GM18517 (cell line): ENCODE results near the gene KRTAP13-1.

Experiments used
- ATAC-seq: cut with Tn5 transposase; IDR thresholded peaks from one replicate; pipeline ENCODE4 v1.9.1; 2021; ENCODE audit warnings: mild to moderate bottlenecking, moderate library complexity; ENCODE audit not compliant: unreplicated experiment

The KRTAP13-1 gene

DNA sequence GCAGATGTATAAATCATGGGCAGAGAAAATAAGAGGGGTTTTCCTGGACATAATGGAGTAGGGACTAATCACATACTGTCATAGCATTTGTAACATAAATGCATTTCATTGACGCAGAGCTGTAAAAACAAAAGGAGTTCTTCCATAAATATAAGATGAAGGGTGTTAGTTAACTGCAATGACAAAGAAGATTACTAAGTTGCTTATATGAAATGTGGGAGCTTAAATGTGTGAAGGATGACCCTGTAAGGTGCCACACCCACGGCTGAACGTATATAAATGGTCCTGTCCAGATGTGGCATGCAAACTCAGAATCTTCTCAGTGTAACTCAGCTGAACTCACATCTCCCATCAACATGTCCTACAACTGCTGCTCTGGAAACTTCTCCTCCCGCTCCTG lies at the start of gene KRTAP13-1:
KRTAP13-1 (plus strand) TSS at position 301 of the 400 bp plus-strand sequence; CDS start at position 357, 56 bp downstream.
- ATAC-seq, result no peak

GRCh38 chr21:30348506-30348905 lies 47.3 kb upstream of the KRTAP13-1 start, which contains the start of gene KRTAP23-1:
Gene KRTAP23-1, minus strand, starts transcription at chr21:30348606. Its CDS starts 0 bp downstream, at chr21:30348606.
- no peak for ATAC-seq

GRCh38 chr21:30349572-30349971 lies 46.3 kb upstream of the KRTAP13-1 start:
- ATAC-seq, result no peak

DNA sequence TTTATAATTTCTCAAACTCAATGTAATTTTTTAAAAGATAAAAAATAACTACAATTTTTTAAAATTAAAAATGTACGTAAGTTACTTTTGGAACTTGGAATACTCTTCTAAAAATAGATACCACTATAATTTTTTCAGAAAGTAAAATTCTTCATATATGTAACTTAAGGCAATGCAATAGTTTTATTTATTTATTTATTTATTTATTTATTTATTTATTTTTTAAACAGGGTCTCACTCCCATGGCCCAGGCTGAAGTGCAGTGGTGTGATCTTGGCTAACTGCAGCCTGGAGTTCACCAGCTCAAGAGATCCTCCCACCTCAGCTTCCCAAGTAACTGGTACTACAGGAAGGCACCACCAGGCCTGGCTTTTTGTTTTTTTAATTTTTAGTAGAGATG lies 44.3 kb upstream of the KRTAP13-1 start:
- ATAC-seq, result no peak

- ATAC-seq, result no peak
Measured at GRCh38 chr21:30354308-30355005, 41.4 kb upstream of the KRTAP13-1 start.

GRCh38 chr21:30355906-30356305 lies 39.9 kb upstream of the KRTAP13-1 start:
- ATAC-seq, result no peak

GRCh38 chr21:30372139-30372770 lies 23.6 kb upstream of the KRTAP13-1 start, which contains the start of gene KRTAP13-2:
Gene KRTAP13-2, minus strand, starts transcription at chr21:30372271. Its CDS starts 58 bp downstream, at chr21:30372213.
- no peak for ATAC-seq

- no peak for ATAC-seq
Measured at GRCh38 chr21:30382201-30382600, 13.6 kb upstream of the KRTAP13-1 start.

- ATAC-seq, result no peak
Measured at GRCh38 chr21:30391492-30392025, 4.3 kb upstream of the KRTAP13-1 start.

GRCh38 chr21:30408782-30409494 lies 13.1 kb downstream of the KRTAP13-1 start:
- no peak for ATAC-seq

- no peak for ATAC-seq
Measured at GRCh38 chr21:30415993-30416392, 20.2 kb downstream of the KRTAP13-1 start.

- no peak for ATAC-seq
Measured at GRCh38 chr21:30425826-30426225, 30.0 kb downstream of the KRTAP13-1 start, which contains the start of gene KRTAP13-3. Gene KRTAP13-3, minus strand, starts transcription at chr21:30425926. Its CDS starts 14 bp downstream, at chr21:30425912.

DNA sequence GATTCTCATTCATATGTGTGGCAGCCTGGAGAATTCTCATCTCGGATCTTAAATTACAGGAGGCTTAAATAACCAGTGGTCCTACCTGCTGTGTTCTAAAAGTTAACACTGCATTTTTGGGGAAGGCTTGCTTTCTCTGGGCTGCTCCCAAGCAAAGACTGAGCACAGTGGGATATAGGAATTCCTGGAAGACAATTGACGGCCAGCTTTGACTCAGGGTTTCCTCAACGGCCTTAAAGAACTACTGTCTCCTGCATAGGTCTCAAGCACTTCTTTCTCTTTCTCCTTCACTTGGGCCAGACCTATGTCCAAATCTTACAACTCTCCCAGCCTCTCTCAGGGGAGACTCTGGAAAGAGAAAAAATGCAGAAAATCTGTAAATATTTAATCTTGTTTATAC lies 30.9 kb downstream of the KRTAP13-1 start:
- no peak for ATAC-seq

DNA sequence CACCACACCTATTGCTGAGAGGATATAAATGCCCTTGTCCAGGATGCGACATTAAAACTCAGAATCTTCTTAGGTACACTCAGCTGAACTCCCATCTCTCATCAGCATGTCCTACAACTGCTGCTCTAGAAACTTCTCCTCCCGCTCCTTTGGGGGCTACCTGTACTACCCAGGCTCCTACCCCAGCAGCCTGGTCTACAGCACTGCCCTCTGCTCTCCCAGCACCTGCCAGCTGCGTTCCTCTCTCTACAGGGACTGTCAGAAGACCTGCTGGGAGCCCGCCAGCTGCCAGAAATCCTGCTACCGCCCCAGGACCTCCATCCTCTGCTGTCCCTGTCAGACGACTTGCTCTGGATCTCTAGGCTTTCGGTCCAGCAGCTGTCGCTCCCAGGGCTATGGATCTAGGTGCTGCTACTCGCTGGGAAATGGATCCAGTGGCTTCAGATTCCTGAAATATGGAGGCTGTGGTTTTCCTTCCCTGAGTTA lies 34.4 kb downstream of the KRTAP13-1 start, which contains the start of gene KRTAP13-4:
KRTAP13-4 (plus strand) TSS at position 51 of the 486 bp plus-strand sequence; CDS start at position 107, 56 bp downstream.
- ATAC-seq, result no peak

GRCh38 chr21:30434033-30434631 lies 38.3 kb downstream of the KRTAP13-1 start:
- no peak for ATAC-seq

GRCh38 chr21:30437010-30437565 lies 41.3 kb downstream of the KRTAP13-1 start:
- ATAC-seq, result no peak

DNA sequence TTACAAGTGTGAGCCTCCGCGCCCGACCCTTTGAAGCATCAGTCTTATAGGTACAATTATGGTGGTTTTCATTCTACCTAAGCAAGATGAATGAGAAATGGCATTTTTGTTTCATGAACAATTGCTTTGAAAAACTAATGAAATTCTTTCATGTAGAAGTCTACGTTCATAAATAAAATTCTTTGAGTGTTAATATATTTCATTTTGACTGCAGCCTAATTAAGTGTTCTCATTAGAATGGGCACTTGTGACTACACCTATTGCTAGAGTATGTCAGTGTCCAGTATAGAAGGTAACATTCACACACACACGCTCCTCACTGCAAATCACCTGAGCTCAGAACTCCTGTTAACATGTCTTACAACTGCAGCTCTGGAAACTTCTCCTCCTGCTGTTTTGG lies 44.1 kb downstream of the KRTAP13-1 start, which contains the start of gene KRTAP15-1:
KRTAP15-1 (plus strand) TSS at position 301 of the 400 bp plus-strand sequence; CDS start at position 354, 53 bp downstream.
- ATAC-seq, result no peak

- no peak for ATAC-seq
Measured at GRCh38 chr21:30443226-30443625, 47.4 kb downstream of the KRTAP13-1 start.

- ATAC-seq, result no peak
Measured at GRCh38 chr21:30444204-30444603, 48.4 kb downstream of the KRTAP13-1 start.
